AG04449 (cell line): Measurements from ENCODE around the gene CDH20.

Experiments
- CTCF ChIA-PET: fragments of 350-600 bp; formaldehyde crosslinking; extraction: SDS; loops from one replicate; lab custom pipeline; 2021; ENCODE audit warnings: antibody characterized with exemption; lab: Yijun Ruan, JAX
- POLR2A ChIA-PET: fragments of 400-600, 350-600 bp; formaldehyde crosslinking; extraction: SDS; loops from one replicate; lab custom pipeline; 2020; ENCODE audit warnings: antibody characterized with exemption, inconsistent platforms; lab: Yijun Ruan, JAX
- DNase-seq: peaks from one replicate; pipeline ENCODE4 v3.0.0-alpha.2; 2010; ENCODE audit warnings: low read depth, low spot score
- H3K4me3 ChIP-seq: 2 replicates; pipeline ENCODE4 v1.5.1; 2011; ENCODE audit warnings: low read depth, mild to moderate bottlenecking, control low read depth, low read length
- CTCF ChIP-seq: IDR thresholded peaks from one replicate; pipeline ENCODE4 v1.5.1; 2011; ENCODE audit warnings: mild to moderate bottlenecking, moderate library complexity, low read length, control low read depth, inconsistent platforms; ENCODE audit not compliant: insufficient read depth; ENCODE audit errors: missing control alignments

CDH20 gene

GRCh38 chr18:61497422-61497821 is 164.2 kb downstream of the CDH20 start:
- H3K4me3 ChIP-seq, result no peak overlapping the region
- no peak for TF ChIP-seq CTCF
- CTCF ChIA-PET, result interaction anchor here (0.9 to 13.6 kb wide), 2 partner anchors 175 to 813 kb away, joined by 3 to 596 read pairs; no protein-coding TSS in a partner anchor
- DNase-seq, result no peak
- POLR2A ChIA-PET, result no interaction called here

GRCh38 chr18:61502472-61502871 is 169.2 kb downstream of the CDH20 start:
- ChIA-PET POLR2A (interaction anchor here (1.4 kb wide), 1 partner anchor 180 kb away, joined by 3 read pairs; no protein-coding TSS in a partner anchor), CTCF (interaction anchor here (0.9 to 13.6 kb wide), 29 partner anchors 9 to 1514 kb away, joined by 3 to 596 read pairs (median 7); partner anchors contain the start of gene CDH20)
- peak; percentile 59 for TF ChIP-seq CTCF
- H3K4me3 ChIP-seq, result no peak overlapping the region
- DNase-seq, result peak; percentile 14

DNA sequence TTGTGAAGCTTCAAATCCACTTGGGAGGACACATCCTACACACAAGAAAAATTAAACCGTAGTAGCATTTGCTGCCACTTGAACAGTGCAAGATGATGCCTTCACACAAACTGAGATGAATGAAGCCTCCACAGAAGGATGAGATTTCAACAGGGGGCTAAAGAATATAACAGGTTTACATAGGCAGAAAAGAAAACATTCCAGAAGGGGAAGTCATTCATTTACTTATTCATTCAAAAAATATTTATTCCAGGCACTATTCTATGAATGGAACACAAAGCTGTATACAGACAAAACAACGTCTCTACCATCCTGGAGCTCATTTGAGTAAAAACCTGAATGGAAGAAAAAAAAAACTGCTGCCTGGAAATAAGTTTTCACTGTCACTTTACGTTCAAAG is 170.5 kb downstream of the CDH20 start:
- ChIA-PET CTCF (interaction anchor here (0.6 to 13.6 kb wide), 10 partner anchors 8 to 819 kb away, joined by 3 to 596 read pairs (median 14); no protein-coding TSS in a partner anchor), POLR2A (no interaction called here)
- H3K4me3 ChIP-seq, result no peak overlapping the region
- DNase-seq, result no peak
- no peak for TF ChIP-seq CTCF

GRCh38 chr18:61528961-61529360 is 195.7 kb downstream of the CDH20 start:
- TF ChIP-seq CTCF, result no peak
- ChIA-PET CTCF (no interaction called here), POLR2A (no interaction called here)
- DNase-seq, result no peak
- no peak overlapping the region for H3K4me3 ChIP-seq

DNA sequence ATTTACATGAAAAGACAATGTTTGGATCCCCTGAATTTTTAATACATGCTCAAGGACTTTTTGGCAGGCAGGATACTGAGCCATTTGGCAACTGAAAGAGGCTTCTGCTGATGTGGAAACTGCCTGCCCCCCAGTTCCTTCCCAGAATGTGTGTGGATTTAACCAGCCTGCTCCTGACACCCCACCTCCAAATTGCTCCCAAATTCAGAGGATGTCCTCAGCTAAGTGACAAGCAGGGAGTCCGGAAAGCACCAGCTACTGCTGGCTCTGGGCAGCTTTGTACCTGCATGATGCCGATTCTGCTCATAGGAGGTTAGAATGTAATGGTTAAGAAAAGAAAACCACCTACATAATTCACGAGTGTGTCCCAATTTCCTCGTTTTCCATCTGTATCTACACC is 197.5 kb downstream of the CDH20 start:
- DNase-seq, result no peak
- H3K4me3 ChIP-seq, result no peak overlapping the region
- TF ChIP-seq CTCF, result no peak
- CTCF ChIA-PET, result no interaction called here
- POLR2A ChIA-PET, result no interaction called here

GRCh38 chr18:61531182-61531581 is 198.0 kb downstream of the CDH20 start:
- no peak overlapping the region for H3K4me3 ChIP-seq
- DNase-seq, result no peak
- CTCF ChIA-PET, result no interaction called here
- POLR2A ChIA-PET, result no interaction called here
- TF ChIP-seq CTCF, result no peak
